SK-N-SH (cell line): ENCODE results near the gene MYPN. TPM values are rescaled to one million over a fixed set of nuclear protein-coding genes. Genes with fewer than 3 reads are reported as not detected.

Experiments used
- CTCF ChIA-PET: fragments of 300-600, 350-600 bp; formaldehyde crosslinking; extraction: SDS; loops from one replicate; lab custom pipeline; 2021; lab: Yijun Ruan, JAX
- POLR2A ChIA-PET: fragments of 350-600 bp; sonication (Branson Sonifier 250); formaldehyde crosslinking; extraction: SDS; loops from one replicate; lab custom pipeline; 2020; ENCODE audit warnings: antibody characterized with exemption, inconsistent platforms; lab: Yijun Ruan, JAX
- DNase-seq: peaks from one replicate; pipeline ENCODE4 v3.0.0; 2012
- H2AFZ ChIP-seq: fragments of 200-600 bp; sonication (generic); 2 replicates; pipeline ENCODE4 v1.8.1; 2016; ENCODE audit warnings: antibody characterized with exemption, mild to moderate bottlenecking, low read depth
- H3F3A ChIP-seq: fragments of 200-600 bp; sonication (generic); replicated peaks from 2 replicates; pipeline ENCODE3; 2016; ENCODE audit warnings: antibody characterized with exemption, mild to moderate bottlenecking; ENCODE audit not compliant: insufficient read depth
- H3K27ac ChIP-seq, 2 experiments: fragments of 200-500 bp in 1 of 2; fragments of 200-600 bp in 1 of 2; sonication (Bioruptor generic) in 1 of 2; sonication (generic), shearing (Covaris generic) in 1 of 2; 2 replicates each; pipeline versions ENCODE4 v1.5.1 to v1.6.1; 2014 to 2016; ENCODE audit warnings: low read depth in 2 of 2, inconsistent platforms in 1 of 2, low read length in 1 of 2, mild to moderate bottlenecking in 1 of 2, mixed read lengths in 1 of 2
- H3K27me3 ChIP-seq: fragments of 200-600 bp; sonication (generic), shearing (Covaris generic); 2 replicates; pipeline ENCODE4 v1.6.1; 2016; ENCODE audit warnings: mixed run types; ENCODE audit not compliant: insufficient read depth
- H3K36me3 ChIP-seq, 2 experiments: fragments of 200-500 bp in 1 of 2; fragments of 200-600 bp in 1 of 2; sonication (Bioruptor generic) in 1 of 2; sonication (generic) in 1 of 2; replicated peaks in 1 of 2; 2 replicates each; pipeline versions ENCODE3 to v1.5.1; 2014 to 2016; ENCODE audit warnings: low read length in 1 of 2, mild to moderate bottlenecking in 1 of 2; ENCODE audit not compliant: insufficient read depth in 2 of 2, control insufficient read depth in 1 of 2
- H3K4me1 ChIP-seq, 2 experiments: fragments of 200-500 bp in 1 of 2; fragments of 200-600 bp in 1 of 2; sonication (Bioruptor generic) in 1 of 2; sonication (generic), shearing (Covaris generic) in 1 of 2; 2 replicates each; pipeline versions ENCODE4 v1.5.1 to v1.6.1; 2014 to 2016; ENCODE audit warnings: low read depth in 1 of 2, low read length in 1 of 2, mixed run types in 1 of 2; ENCODE audit not compliant: insufficient read depth in 2 of 2, control insufficient read depth in 1 of 2
- H3K4me2 ChIP-seq: fragments of 200-600 bp; sonication (generic), shearing (Covaris generic); 2 replicates; pipeline ENCODE4 v1.6.1; 2017; ENCODE audit warnings: mixed run types
- H3K4me3 ChIP-seq, 2 experiments: fragments of 200-500 bp in 1 of 2; fragments of 200-600 bp in 1 of 2; sonication (Bioruptor generic) in 1 of 2; sonication (generic), shearing (Covaris generic) in 1 of 2; 2 replicates each; pipeline versions ENCODE4 v1.5.1 to v1.8.1; 2014 to 2016; ENCODE audit warnings: low read depth in 2 of 2, inconsistent platforms in 1 of 2, low read length in 1 of 2, mild to moderate bottlenecking in 1 of 2, mixed read lengths in 1 of 2, moderate library complexity in 1 of 2
- H3K79me2 ChIP-seq: fragments of 200-600 bp; sonication (generic); 2 replicates; pipeline ENCODE4 v1.8.1; 2017; ENCODE audit warnings: mild to moderate bottlenecking; ENCODE audit not compliant: insufficient read depth
- H3K9ac ChIP-seq: fragments of 200-600 bp; sonication (generic); 2 replicates; pipeline ENCODE4 v1.6.1; 2017; ENCODE audit warnings: mixed run types
- H3K9me2 ChIP-seq: fragments of 200-600 bp; sonication (generic); 2 replicates; pipeline ENCODE4 v1.6.1; 2017; ENCODE audit warnings: mixed run types
- H3K9me3 ChIP-seq: fragments of 200-600 bp; sonication (generic); 2 replicates; pipeline ENCODE4 v1.6.1; 2017; ENCODE audit warnings: mixed run types, mild to moderate bottlenecking, moderate library complexity
- H4K20me1 ChIP-seq: fragments of 200-600 bp; sonication (generic); 2 replicates; pipeline ENCODE4 v1.6.1; 2017; ENCODE audit warnings: mild to moderate bottlenecking, mixed run types; ENCODE audit not compliant: insufficient read depth
- CHD2 ChIP-seq: fragments of 150-350 bp; IDR thresholded peaks from 2 replicates; pipeline ENCODE4 v1.6.1; 2018; ENCODE audit warnings: low read length; ENCODE audit not compliant: partially characterized antibody
- EP300 ChIP-seq, 2 experiments: IDR thresholded peaks; 2 replicates each; pipeline versions ENCODE4 v1.4.0 to v1.6.1; 2012; ENCODE audit warnings: borderline replicate concordance in 1 of 2, low read depth in 1 of 2, low read length in 1 of 2
- EZH2phosphoT487 ChIP-seq: fragments of 200-600 bp; sonication (generic); IDR thresholded peaks from 2 replicates; pipeline ENCODE4 v1.6.1; 2017; ENCODE audit warnings: low read depth, mixed run types, mild to moderate bottlenecking, antibody characterized with exemption, moderate library complexity, borderline replicate concordance
- FOXJ3 ChIP-seq: sonication (generic); formaldehyde crosslinking; IDR thresholded peaks from 2 replicates; pipeline ENCODE4 v1.5.1; 2020; ENCODE audit warnings: mild to moderate bottlenecking, missing genetic modification reagents
- FOXM1 ChIP-seq: IDR thresholded peaks from 2 replicates; pipeline ENCODE4 v1.4.0; 2012; ENCODE audit warnings: low read depth, mild to moderate bottlenecking
- GATA2 ChIP-seq: sonication (generic); formaldehyde crosslinking; IDR thresholded peaks from 2 replicates; pipeline ENCODE4 v1.5.0; 2020; ENCODE audit warnings: mild to moderate bottlenecking, missing genetic modification reagents
- IRF3 ChIP-seq: fragments of 150-350 bp; IDR thresholded peaks from 2 replicates; pipeline ENCODE4 v1.6.1; 2016; ENCODE audit warnings: mild to moderate bottlenecking, low read depth, low read length
- POLR2AphosphoS5 ChIP-seq: IDR thresholded peaks from 2 replicates; pipeline ENCODE4 v1.6.1; 2012; ENCODE audit warnings: low read depth, low read length
- RFX5 ChIP-seq: IDR thresholded peaks from 2 replicates; pipeline ENCODE4 v1.6.1; 2012; ENCODE audit warnings: mild to moderate bottlenecking, improper control_type of control experiment, low read length
- SMC3 ChIP-seq: IDR thresholded peaks from 2 replicates; pipeline ENCODE4 v1.6.1; 2012; ENCODE audit warnings: low read depth, low read length, improper control_type of control experiment
- TEAD4 ChIP-seq: IDR thresholded peaks from 2 replicates; pipeline ENCODE4 v1.4.0; 2012; ENCODE audit warnings: mild to moderate bottlenecking, borderline replicate concordance; ENCODE audit not compliant: insufficient read depth
- YY1 ChIP-seq: IDR thresholded peaks from 2 replicates; pipeline ENCODE4 v1.4.0; 2012; ENCODE audit warnings: low read depth, mild to moderate bottlenecking
- WGBS: methylation state at CpG from one replicate; pipeline ENCODE4 v1.1.6; 2017; ENCODE audit warnings: low lambda C conversion rate; 5-methylcytosine and 5-hydroxymethylcytosine counted together
- polyA plus RNA-seq, 3 experiments: library from polyadenylated mRNA; depleted of rRNA; stranded (reverse); fragments of >200 nt; gene quantifications; 2 replicates each; pipeline ENCODE4 v1.2.3, GENCODE V29; 2012
- TF ChIP-seq, protein P1 (sequence below): fragments of 200-600 bp; sonication (generic); IDR thresholded peaks from 2 replicates; pipeline ENCODE4 v1.6.1; 2017; ENCODE audit warnings: antibody characterized with exemption, mild to moderate bottlenecking, moderate library complexity
- TF ChIP-seq, protein P2 (sequence below): IDR thresholded peaks from 2 replicates; pipeline ENCODE4 v1.4.0; 2012; ENCODE audit warnings: low read depth, borderline replicate concordance
- TF ChIP-seq, protein P3 (sequence below): IDR thresholded peaks from 2 replicates; pipeline ENCODE4 v1.4.0; 2012; ENCODE audit warnings: low read depth, borderline replicate concordance
- TF ChIP-seq, protein P4 (sequence below): IDR thresholded peaks from 2 replicates; pipeline ENCODE4; 2012
- TF ChIP-seq, protein P5 (sequence below): IDR thresholded peaks from 2 replicates; pipeline ENCODE4 v1.4.0; 2012; ENCODE audit warnings: low read depth

The MYPN gene
- polyA plus RNA-seq, 1 of the 3 experiments (the other 2 are of a cell fraction) = 0.43 TPM

- TF ChIP-seq, protein P1, sequence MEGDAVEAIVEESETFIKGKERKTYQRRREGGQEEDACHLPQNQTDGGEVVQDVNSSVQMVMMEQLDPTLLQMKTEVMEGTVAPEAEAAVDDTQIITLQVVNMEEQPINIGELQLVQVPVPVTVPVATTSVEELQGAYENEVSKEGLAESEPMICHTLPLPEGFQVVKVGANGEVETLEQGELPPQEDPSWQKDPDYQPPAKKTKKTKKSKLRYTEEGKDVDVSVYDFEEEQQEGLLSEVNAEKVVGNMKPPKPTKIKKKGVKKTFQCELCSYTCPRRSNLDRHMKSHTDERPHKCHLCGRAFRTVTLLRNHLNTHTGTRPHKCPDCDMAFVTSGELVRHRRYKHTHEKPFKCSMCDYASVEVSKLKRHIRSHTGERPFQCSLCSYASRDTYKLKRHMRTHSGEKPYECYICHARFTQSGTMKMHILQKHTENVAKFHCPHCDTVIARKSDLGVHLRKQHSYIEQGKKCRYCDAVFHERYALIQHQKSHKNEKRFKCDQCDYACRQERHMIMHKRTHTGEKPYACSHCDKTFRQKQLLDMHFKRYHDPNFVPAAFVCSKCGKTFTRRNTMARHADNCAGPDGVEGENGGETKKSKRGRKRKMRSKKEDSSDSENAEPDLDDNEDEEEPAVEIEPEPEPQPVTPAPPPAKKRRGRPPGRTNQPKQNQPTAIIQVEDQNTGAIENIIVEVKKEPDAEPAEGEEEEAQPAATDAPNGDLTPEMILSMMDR = no peak
- no peak for TF ChIP-seq RFX5
- no peak for TF ChIP-seq YY1
Observed at GRCh38 chr10:68133523-68133922, 24.2 kb downstream of the MYPN start (continued).

- Histone ChIP-seq H3K27me3 (no peaks in the 10 kb centered on the region), H2AFZ (no peak overlapping the region), H3K27ac (peak overlapping the region; percentile 58 to 94; a peak in 3 of 4 replicates), H3K9ac (peak overlapping the region; percentile 57; the same call in 1 of the 2 replicates), H3K79me2 (no peaks in the 10 kb centered on the region), H3K36me3 (no peaks in the 10 kb centered on the region), H3K4me3 (no peak overlapping the region), H3K9me3 (no peaks in the 10 kb centered on the region)
- POLR2A ChIA-PET = no interaction called here
- no peak for DNase-seq
- CTCF ChIA-PET = no interaction called here
- WGBS = 90% methylated on average over 1 of the region's 1 CpG
- TF ChIP-seq, protein P2, sequence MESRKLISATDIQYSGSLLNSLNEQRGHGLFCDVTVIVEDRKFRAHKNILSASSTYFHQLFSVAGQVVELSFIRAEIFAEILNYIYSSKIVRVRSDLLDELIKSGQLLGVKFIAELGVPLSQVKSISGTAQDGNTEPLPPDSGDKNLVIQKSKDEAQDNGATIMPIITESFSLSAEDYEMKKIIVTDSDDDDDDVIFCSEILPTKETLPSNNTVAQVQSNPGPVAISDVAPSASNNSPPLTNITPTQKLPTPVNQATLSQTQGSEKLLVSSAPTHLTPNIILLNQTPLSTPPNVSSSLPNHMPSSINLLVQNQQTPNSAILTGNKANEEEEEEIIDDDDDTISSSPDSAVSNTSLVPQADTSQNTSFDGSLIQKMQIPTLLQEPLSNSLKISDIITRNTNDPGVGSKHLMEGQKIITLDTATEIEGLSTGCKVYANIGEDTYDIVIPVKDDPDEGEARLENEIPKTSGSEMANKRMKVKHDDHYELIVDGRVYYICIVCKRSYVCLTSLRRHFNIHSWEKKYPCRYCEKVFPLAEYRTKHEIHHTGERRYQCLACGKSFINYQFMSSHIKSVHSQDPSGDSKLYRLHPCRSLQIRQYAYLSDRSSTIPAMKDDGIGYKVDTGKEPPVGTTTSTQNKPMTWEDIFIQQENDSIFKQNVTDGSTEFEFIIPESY = no peak
- TF ChIP-seq EP300 (IDR thresholded peaks at IDR 0.05; ENCODE audit: borderline replicate concordance in 1 of 2, low read depth in 1 of 2, low read length in 1 of 2) (no peak), SMC3 (no peak), RFX5 (no peak), FOXJ3 (no peak), IRF3 (no peak), EZH2phosphoT487 (no peak), FOXM1 (no peak), POLR2AphosphoS5 (no peak), GATA2 (CRISPR knock-in tag) (no peak), TEAD4 (no peak), CHD2 (no peak)
- TF ChIP-seq, protein P3, sequence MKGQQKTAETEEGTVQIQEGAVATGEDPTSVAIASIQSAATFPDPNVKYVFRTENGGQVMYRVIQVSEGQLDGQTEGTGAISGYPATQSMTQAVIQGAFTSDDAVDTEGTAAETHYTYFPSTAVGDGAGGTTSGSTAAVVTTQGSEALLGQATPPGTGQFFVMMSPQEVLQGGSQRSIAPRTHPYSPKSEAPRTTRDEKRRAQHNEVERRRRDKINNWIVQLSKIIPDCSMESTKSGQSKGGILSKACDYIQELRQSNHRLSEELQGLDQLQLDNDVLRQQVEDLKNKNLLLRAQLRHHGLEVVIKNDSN = no peak
- TF ChIP-seq, protein P4, sequence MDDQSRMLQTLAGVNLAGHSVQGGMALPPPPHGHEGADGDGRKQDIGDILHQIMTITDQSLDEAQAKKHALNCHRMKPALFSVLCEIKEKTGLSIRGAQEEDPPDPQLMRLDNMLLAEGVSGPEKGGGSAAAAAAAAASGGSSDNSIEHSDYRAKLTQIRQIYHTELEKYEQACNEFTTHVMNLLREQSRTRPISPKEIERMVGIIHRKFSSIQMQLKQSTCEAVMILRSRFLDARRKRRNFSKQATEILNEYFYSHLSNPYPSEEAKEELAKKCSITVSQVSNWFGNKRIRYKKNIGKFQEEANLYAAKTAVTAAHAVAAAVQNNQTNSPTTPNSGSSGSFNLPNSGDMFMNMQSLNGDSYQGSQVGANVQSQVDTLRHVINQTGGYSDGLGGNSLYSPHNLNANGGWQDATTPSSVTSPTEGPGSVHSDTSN = no peak
- TF ChIP-seq, protein P5, sequence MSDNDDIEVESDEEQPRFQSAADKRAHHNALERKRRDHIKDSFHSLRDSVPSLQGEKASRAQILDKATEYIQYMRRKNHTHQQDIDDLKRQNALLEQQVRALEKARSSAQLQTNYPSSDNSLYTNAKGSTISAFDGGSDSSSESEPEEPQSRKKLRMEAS = no peak
- TF ChIP-seq, protein P1 = no peak
- TF ChIP-seq, all 33 proteins: peak for 0
- Histone ChIP-seq H4K20me1 (no peaks in the 10 kb centered on the region), H3K4me2 (peak overlapping the region; percentile 39; the same call in 1 of the 2 replicates), H3F3A (peaks cover 41% of the 10 kb centered on the region), H3K9me2 (no peaks in the 10 kb centered on the region), H3K4me1 (peaks cover 6 to 17% of the 10 kb centered on the region in 2 experiments; a peak in 3 of 4 replicates)
Observed at GRCh38 chr10:68135362-68135761, 26.1 kb downstream of the MYPN start.
